Measurements from ENCODE around the gene MPL.

Gene MPL

DNA sequence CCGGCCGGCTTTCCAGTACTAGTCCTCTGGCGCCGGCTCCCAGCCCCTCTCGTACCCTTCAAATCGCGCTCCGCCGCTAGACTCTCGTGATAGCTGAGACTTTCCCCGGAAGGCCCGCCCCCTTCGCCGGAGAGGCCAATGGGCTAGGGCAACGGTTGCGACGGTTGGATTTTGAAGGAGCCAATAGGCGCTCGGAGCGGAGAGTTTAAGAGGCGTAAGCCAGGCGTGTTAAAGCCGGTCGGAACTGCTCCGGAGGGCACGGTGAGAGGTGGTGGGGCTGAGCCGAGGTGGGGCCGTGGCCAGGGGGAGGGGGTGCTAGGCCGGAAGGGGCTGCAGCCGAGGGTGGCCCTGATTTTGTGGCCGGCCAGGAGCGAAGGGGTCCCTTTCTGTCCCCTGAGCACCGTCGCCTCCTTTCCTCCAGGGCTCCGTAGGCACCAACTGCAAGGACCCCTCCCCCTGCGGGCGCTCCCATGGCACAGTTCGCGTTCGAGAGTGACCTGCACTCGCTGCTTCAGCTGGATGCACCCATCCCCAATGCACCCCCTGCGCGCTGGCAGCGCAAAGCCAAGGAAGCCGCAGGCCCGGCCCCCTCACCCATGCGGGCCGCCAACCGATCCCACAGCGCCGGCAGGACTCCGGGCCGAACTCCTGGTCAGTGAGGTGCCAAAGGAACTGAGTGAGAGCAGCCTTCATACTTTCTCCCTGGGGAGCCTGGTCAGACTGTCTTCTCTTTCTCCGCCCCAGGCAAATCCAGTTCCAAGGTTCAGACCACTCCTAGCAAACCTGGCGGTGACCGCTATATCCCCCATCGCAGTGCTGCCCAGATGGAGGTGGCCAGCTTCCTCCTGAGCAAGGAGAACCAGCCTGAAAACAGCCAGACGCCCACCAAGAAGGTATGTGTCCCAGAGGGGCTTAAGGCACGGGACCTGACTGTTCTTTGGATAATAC is 21.4 kb downstream of the MPL start, which contains the start of gene CDC20:
TSS of gene CDC20 (plus strand) at position 236 of the 948 bp plus-strand sequence. CDS start at position 471, 235 bp downstream.
- TF ChIP-seq, protein P1, sequence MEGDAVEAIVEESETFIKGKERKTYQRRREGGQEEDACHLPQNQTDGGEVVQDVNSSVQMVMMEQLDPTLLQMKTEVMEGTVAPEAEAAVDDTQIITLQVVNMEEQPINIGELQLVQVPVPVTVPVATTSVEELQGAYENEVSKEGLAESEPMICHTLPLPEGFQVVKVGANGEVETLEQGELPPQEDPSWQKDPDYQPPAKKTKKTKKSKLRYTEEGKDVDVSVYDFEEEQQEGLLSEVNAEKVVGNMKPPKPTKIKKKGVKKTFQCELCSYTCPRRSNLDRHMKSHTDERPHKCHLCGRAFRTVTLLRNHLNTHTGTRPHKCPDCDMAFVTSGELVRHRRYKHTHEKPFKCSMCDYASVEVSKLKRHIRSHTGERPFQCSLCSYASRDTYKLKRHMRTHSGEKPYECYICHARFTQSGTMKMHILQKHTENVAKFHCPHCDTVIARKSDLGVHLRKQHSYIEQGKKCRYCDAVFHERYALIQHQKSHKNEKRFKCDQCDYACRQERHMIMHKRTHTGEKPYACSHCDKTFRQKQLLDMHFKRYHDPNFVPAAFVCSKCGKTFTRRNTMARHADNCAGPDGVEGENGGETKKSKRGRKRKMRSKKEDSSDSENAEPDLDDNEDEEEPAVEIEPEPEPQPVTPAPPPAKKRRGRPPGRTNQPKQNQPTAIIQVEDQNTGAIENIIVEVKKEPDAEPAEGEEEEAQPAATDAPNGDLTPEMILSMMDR (IDR thresholded peaks at IDR 0.05; ENCODE audit: insufficient read depth, low read depth, low read length, missing control alignments), result no peak
- peak; percentile 98 for DNase-seq (ENCODE audit: low read depth)
- peak within 1 kb of the TSS; percentile 96 for H3K4me3 ChIP-seq (ENCODE audit: low read depth, low read length)

- H3K4me3 ChIP-seq (ENCODE audit: low read depth, low read length), result peak overlapping the region; percentile 96
- DNase-seq (ENCODE audit: low read depth), result no peak
- TF ChIP-seq, protein P1 (IDR thresholded peaks at IDR 0.05; ENCODE audit: insufficient read depth, low read depth, low read length, missing control alignments), result no peak
These were observed 22.1 kb downstream of the MPL start for GRCh38 chr1:43359696-43360095.

DNA sequence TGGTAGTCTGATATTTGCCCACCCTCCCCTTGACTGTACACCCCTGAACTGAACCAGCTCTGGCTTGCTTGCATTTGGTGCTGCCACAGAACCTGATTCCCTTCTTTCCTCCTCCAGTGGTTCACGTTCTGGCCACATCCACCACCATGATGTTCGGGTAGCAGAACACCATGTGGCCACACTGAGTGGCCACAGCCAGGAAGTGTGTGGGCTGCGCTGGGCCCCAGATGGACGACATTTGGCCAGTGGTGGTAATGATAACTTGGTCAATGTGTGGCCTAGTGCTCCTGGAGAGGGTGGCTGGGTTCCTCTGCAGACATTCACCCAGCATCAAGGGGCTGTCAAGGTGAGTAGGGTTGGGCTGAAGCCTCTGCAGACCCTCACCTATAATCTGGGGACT is 23.0 kb downstream of the MPL start:
- H3K4me3 ChIP-seq (ENCODE audit: low read depth, low read length), result peak overlapping the region; percentile 96
- TF ChIP-seq, protein P1 (IDR thresholded peaks at IDR 0.05; ENCODE audit: insufficient read depth, low read depth, low read length, missing control alignments), result no peak
- no peak for DNase-seq (ENCODE audit: low read depth)

DNA sequence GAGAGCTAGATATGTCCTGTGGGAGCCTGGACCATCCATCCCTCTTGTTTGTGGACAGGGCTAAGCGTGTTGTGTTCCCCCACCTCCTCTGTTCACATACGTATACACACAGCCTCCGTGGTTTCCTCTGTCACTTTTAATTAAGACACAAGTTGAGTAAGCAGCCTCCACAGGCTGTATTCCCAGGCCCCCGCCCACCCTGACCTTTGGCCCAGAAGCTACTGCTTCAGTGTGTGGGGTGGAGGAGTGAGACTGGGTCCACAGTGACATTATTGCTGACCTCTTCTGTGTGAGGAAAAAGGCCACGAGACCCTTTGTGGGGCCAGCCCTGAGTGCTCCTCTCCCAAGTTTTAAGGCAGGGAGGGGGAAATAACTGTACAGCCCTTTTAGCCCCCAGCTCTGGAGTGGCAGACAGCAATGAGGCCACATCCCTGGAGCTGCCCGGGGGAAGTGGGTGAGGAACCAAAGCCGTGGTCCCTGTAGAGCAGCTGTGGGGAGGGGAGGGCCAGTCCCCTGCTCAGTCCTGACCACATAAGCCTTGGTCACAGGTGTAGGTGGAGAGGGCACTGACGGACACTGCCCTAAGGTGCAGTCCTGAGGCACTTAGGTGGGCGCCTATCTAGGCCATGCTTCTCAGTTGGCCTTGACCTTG is 25.8 kb downstream of the MPL start:
- TF ChIP-seq, protein P1 (IDR thresholded peaks at IDR 0.05; ENCODE audit: insufficient read depth, low read depth, low read length, missing control alignments), result no peak
- DNase-seq (ENCODE audit: low read depth), result no peak
- no peak overlapping the region for H3K4me3 ChIP-seq (ENCODE audit: low read depth, low read length)

GRCh38 chr1:43363935-43364525 is 26.4 kb downstream of the MPL start:
- TF ChIP-seq, protein P1 (IDR thresholded peaks at IDR 0.05; ENCODE audit: insufficient read depth, low read depth, low read length, missing control alignments), result no peak

GRCh38 chr1:43365678-43366077 is 28.1 kb downstream of the MPL start:
- H3K4me3 ChIP-seq (ENCODE audit: low read depth, low read length), result peak overlapping the region; percentile 70
- TF ChIP-seq, protein P1 (IDR thresholded peaks at IDR 0.05; ENCODE audit: insufficient read depth, low read depth, low read length, missing control alignments), result no peak
- DNase-seq (ENCODE audit: low read depth), result no peak

More at GRCh38 chr1:43363935-43364525, 26.4 kb downstream of the MPL start:
- no peak for DNase-seq (ENCODE audit: low read depth)
- H3K4me3 ChIP-seq (ENCODE audit: low read depth, low read length), result no peak overlapping the region
